DOHH2 (cell line): ENCODE results near the gene BNIPL.
A peak's percentile ranks its signal among the peaks of the same experiment; 100 is the strongest.

ENCODE experiments used
- EZH2phosphoT487 ChIP-seq: fragments of 200-600 bp; sonication (generic); IDR thresholded peaks from 2 replicates; pipeline ENCODE4 v1.6.1; 2017; ENCODE audit warnings: borderline replicate concordance, mild to moderate bottlenecking, antibody characterized with exemption, low read length, moderate library complexity, mixed read lengths
- TF ChIP-seq, protein P1 (sequence below): fragments of 200-600 bp; sonication (generic); IDR thresholded peaks from one replicate; pipeline ENCODE4 v1.5.1; 2014; ENCODE audit warnings: antibody characterized with exemption, mild to moderate bottlenecking, low read depth, low read length; ENCODE audit not compliant: poor library complexity, severe bottlenecking

DNA sequence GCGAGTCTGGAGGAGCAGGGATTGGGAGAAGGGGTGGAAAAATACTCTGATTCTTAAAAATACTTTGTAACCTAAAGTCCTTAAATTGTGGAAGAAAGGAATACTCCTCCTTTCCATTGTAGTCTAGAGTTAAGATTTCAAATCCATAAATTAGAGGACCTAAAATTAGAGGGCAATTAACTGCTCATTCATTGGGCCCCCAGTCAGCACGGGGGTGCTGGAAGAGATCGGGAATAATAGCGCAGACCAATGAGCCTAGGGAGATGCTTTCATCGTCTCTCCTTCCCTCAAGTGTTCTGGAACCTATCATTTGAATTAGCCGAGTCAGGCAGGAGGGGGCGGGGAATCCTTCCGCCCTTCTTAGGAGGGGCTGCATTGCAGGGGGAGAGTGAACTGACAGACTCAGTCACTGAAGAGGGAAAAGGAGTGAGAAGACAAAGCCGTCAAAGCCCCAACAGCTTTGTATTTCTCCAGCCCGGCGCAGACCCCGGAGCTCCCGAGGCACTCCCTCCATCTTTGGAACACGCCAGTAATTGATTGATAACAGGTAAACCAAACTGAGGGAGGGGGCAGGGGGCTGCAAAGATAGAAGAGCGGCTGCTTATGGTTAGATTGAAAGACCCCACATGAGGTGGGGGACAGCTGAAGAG is 23.7 kb downstream of the BNIPL start, which contains the start of gene MLLT11:
- TF ChIP-seq, protein P1, sequence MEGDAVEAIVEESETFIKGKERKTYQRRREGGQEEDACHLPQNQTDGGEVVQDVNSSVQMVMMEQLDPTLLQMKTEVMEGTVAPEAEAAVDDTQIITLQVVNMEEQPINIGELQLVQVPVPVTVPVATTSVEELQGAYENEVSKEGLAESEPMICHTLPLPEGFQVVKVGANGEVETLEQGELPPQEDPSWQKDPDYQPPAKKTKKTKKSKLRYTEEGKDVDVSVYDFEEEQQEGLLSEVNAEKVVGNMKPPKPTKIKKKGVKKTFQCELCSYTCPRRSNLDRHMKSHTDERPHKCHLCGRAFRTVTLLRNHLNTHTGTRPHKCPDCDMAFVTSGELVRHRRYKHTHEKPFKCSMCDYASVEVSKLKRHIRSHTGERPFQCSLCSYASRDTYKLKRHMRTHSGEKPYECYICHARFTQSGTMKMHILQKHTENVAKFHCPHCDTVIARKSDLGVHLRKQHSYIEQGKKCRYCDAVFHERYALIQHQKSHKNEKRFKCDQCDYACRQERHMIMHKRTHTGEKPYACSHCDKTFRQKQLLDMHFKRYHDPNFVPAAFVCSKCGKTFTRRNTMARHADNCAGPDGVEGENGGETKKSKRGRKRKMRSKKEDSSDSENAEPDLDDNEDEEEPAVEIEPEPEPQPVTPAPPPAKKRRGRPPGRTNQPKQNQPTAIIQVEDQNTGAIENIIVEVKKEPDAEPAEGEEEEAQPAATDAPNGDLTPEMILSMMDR: peak; percentile 54
- TF ChIP-seq EZH2phosphoT487: no peak
